ENCODE data around the gene CPNE6.

The CPNE6 gene

GRCh38 chr14:24082411-24083080 is 11.2 kb downstream of the CPNE6 start:
- Histone ChIP-seq H3K4me2 (ENCODE audit: low read length) (no peak overlapping the region), H3K9me3 (replicated peaks; ENCODE audit: low read length) (no peaks in the 10 kb centered on the region), H3K27me3 (ENCODE audit: control insufficient read depth, insufficient read depth, low read length) (peaks cover 67% of the 10 kb centered on the region), H3K36me3 (ENCODE audit: insufficient read depth, low read length) (no peaks in the 10 kb centered on the region), H3K4me3 (ENCODE audit: low read length) (no peak overlapping the region), H3K4me1 (ENCODE audit: control insufficient read depth, insufficient read depth, low read length) (peaks cover 9% of the 10 kb centered on the region), H3K9ac (ENCODE audit: low read depth, low read length) (no peak overlapping the region)

GRCh38 chr14:24083462-24083861 is 12.1 kb downstream of the CPNE6 start:
- Histone ChIP-seq H3K36me3 (ENCODE audit: insufficient read depth, low read length) (no peaks in the 10 kb centered on the region), H3K4me3 (ENCODE audit: low read length) (no peak overlapping the region), H3K27me3 (ENCODE audit: control insufficient read depth, insufficient read depth, low read length) (peaks cover 58% of the 10 kb centered on the region), H3K4me1 (ENCODE audit: control insufficient read depth, insufficient read depth, low read length) (peaks cover 9% of the 10 kb centered on the region), H3K4me2 (ENCODE audit: low read length) (no peak overlapping the region), H3K9ac (ENCODE audit: low read depth, low read length) (no peak overlapping the region), H3K9me3 (replicated peaks; ENCODE audit: low read length) (no peaks in the 10 kb centered on the region)

DNA sequence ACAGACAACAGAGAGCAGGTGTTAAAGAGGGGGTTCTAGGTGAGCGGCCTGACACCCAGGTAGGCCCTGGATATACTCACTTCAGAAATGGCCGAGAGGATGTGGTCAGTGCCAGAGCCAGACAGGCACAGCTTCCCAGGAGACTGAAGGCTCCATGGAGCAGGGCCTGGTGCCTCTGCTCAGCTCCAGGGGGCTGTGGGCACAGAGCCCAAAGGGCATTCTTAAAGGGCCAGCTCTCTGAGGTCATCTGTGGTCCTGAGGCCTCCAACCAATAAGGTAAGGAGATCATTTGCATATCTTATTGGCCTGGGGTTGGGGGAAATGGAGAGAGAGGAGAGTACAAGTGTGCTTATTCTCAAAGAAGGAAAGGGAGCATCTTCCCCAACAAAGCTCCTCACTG is 13.1 kb downstream of the CPNE6 start:
- Histone ChIP-seq H3K36me3 (ENCODE audit: insufficient read depth, low read length) (no peaks in the 10 kb centered on the region), H3K9ac (ENCODE audit: low read depth, low read length) (no peak overlapping the region), H3K9me3 (replicated peaks; ENCODE audit: low read length) (no peaks in the 10 kb centered on the region), H3K4me3 (ENCODE audit: low read length) (no peak overlapping the region), H3K4me2 (ENCODE audit: low read length) (no peak overlapping the region), H3K4me1 (ENCODE audit: control insufficient read depth, insufficient read depth, low read length) (peaks cover 9% of the 10 kb centered on the region), H3K27me3 (ENCODE audit: control insufficient read depth, insufficient read depth, low read length) (peaks cover 51% of the 10 kb centered on the region)

GRCh38 chr14:24085215-24085614 is 13.9 kb downstream of the CPNE6 start:
- H3K4me2 ChIP-seq (ENCODE audit: low read length) = no peak overlapping the region
- H3K27me3 ChIP-seq (ENCODE audit: control insufficient read depth, insufficient read depth, low read length) = peaks cover 43% of the 10 kb centered on the region

DNA sequence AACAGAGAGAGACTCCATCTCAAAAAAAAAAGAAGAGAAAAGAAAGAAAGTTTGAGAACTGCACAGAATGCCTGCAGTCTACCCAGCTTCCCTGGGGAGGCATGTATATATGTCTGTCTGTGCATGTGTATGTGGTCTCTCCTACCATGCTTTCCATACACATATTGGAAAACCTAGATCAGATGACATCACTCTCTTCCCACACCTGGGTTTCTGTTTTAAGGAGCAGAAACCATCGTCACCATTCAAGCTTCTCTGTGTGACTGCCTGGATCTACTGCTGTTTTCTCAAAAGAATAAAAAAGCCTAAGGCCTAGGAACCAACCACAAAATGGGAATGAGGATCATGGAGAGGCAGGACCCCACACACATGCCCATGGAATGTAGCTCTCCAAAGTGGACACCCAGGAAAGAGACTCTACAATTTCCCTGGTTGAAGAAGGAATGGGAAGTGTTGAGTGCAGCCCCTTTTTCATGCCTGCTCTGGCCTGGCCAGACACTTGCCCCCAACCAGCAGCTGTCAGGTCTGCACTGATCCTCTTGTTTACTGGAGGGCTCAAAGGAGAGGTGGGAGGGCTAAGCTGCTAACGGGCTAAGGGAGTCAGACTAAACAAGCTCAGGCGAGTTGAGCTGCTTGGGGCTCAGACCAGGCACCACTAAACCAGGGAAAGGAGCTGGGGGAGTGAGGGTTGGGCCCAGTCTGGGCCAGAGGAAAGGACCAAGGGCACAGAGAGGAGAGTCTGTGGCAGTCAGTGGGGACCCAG is 15.0 kb downstream of the CPNE6 start:
- no peak overlapping the region for H3K4me3 ChIP-seq (ENCODE audit: low read length)
- no peak overlapping the region for H3K4me2 ChIP-seq (ENCODE audit: low read length)
- H3K27me3 ChIP-seq (ENCODE audit: control insufficient read depth, insufficient read depth, low read length) = peaks cover 32% of the 10 kb centered on the region
- no peaks in the 10 kb centered on the region for H3K36me3 ChIP-seq (ENCODE audit: insufficient read depth, low read length)
- peaks cover 2% of the 10 kb centered on the region for H3K4me1 ChIP-seq (ENCODE audit: control insufficient read depth, insufficient read depth, low read length)
- H3K9me3 ChIP-seq (replicated peaks; ENCODE audit: low read length) = no peaks in the 10 kb centered on the region
- H3K9ac ChIP-seq (ENCODE audit: low read depth, low read length) = no peak overlapping the region

More at GRCh38 chr14:24085215-24085614, 13.9 kb downstream of the CPNE6 start:
- H3K9me3 ChIP-seq (replicated peaks; ENCODE audit: low read length) = no peaks in the 10 kb centered on the region
- no peak overlapping the region for H3K9ac ChIP-seq (ENCODE audit: low read depth, low read length)
- H3K4me1 ChIP-seq (ENCODE audit: control insufficient read depth, insufficient read depth, low read length) = peaks cover 9% of the 10 kb centered on the region
- no peaks in the 10 kb centered on the region for H3K36me3 ChIP-seq (ENCODE audit: insufficient read depth, low read length)
- H3K4me3 ChIP-seq (ENCODE audit: low read length) = no peak overlapping the region

DNA sequence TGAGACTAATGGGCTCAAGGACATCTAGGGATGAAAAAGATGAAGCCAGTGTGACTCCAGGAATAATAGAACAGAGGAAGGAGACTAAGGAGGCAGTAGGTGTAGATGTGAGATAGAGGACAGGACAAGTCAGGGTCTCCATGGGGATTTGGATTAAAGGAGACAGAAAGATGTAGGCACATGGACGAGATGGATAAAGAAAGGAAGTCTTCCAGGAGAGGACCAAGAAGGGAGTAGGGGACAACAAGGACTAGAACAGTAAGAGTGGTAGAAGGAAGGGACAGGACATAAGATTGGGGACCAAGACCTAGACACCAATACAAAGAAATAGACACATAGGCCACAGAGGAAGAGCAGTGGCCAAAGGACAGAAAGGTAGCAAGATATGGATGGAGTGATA is 15.6 kb downstream of the CPNE6 start:
- Histone ChIP-seq H3K36me3 (ENCODE audit: insufficient read depth, low read length) (no peaks in the 10 kb centered on the region), H3K4me3 (ENCODE audit: low read length) (no peak overlapping the region), H3K9me3 (replicated peaks; ENCODE audit: low read length) (no peaks in the 10 kb centered on the region), H3K9ac (ENCODE audit: low read depth, low read length) (no peak overlapping the region), H3K4me1 (ENCODE audit: control insufficient read depth, insufficient read depth, low read length) (no peaks in the 10 kb centered on the region), H3K27me3 (ENCODE audit: control insufficient read depth, insufficient read depth, low read length) (peaks cover 27% of the 10 kb centered on the region), H3K4me2 (ENCODE audit: low read length) (no peak overlapping the region)

GRCh38 chr14:24088095-24088494 is 16.7 kb downstream of the CPNE6 start:
- Histone ChIP-seq H3K4me1 (ENCODE audit: control insufficient read depth, insufficient read depth, low read length) (no peaks in the 10 kb centered on the region), H3K36me3 (ENCODE audit: insufficient read depth, low read length) (no peaks in the 10 kb centered on the region), H3K4me2 (ENCODE audit: low read length) (no peak overlapping the region), H3K27me3 (ENCODE audit: control insufficient read depth, insufficient read depth, low read length) (peaks cover 16% of the 10 kb centered on the region), H3K4me3 (ENCODE audit: low read length) (no peak overlapping the region), H3K9ac (ENCODE audit: low read depth, low read length) (no peak overlapping the region), H3K9me3 (replicated peaks; ENCODE audit: low read length) (no peaks in the 10 kb centered on the region)

GRCh38 chr14:24089890-24090289 is 18.5 kb downstream of the CPNE6 start:
- H3K9ac ChIP-seq (ENCODE audit: low read depth, low read length) = no peak overlapping the region
- no peaks in the 10 kb centered on the region for H3K36me3 ChIP-seq (ENCODE audit: insufficient read depth, low read length)
- H3K4me2 ChIP-seq (ENCODE audit: low read length) = no peak overlapping the region
- H3K4me3 ChIP-seq (ENCODE audit: low read length) = no peak overlapping the region
- H3K9me3 ChIP-seq (replicated peaks; ENCODE audit: low read length) = no peaks in the 10 kb centered on the region
- H3K27me3 ChIP-seq (ENCODE audit: control insufficient read depth, insufficient read depth, low read length) = no peaks in the 10 kb centered on the region
- peaks cover 6% of the 10 kb centered on the region for H3K4me1 ChIP-seq (ENCODE audit: control insufficient read depth, insufficient read depth, low read length)

- Histone ChIP-seq H3K36me3 (ENCODE audit: insufficient read depth, low read length) (no peaks in the 10 kb centered on the region), H3K4me1 (ENCODE audit: control insufficient read depth, insufficient read depth, low read length) (peaks cover 16% of the 10 kb centered on the region), H3K9ac (ENCODE audit: low read depth, low read length) (no peak overlapping the region), H3K4me3 (ENCODE audit: low read length) (no peak overlapping the region), H3K4me2 (ENCODE audit: low read length) (no peak overlapping the region), H3K9me3 (replicated peaks; ENCODE audit: low read length) (no peaks in the 10 kb centered on the region), H3K27me3 (ENCODE audit: control insufficient read depth, insufficient read depth, low read length) (no peaks in the 10 kb centered on the region)
Observed at GRCh38 chr14:24092110-24092504, 20.7 kb downstream of the CPNE6 start.

GRCh38 chr14:24092505-24093206 is 21.3 kb downstream of the CPNE6 start:
- no peaks in the 10 kb centered on the region for H3K27me3 ChIP-seq (ENCODE audit: control insufficient read depth, insufficient read depth, low read length)
- no peak overlapping the region for H3K9ac ChIP-seq (ENCODE audit: low read depth, low read length)
- no peak overlapping the region for H3K4me3 ChIP-seq (ENCODE audit: low read length)
- H3K4me1 ChIP-seq (ENCODE audit: control insufficient read depth, insufficient read depth, low read length) = peaks cover 16% of the 10 kb centered on the region
- H3K9me3 ChIP-seq (replicated peaks; ENCODE audit: low read length) = no peaks in the 10 kb centered on the region
- H3K36me3 ChIP-seq (ENCODE audit: insufficient read depth, low read length) = no peaks in the 10 kb centered on the region
- H3K4me2 ChIP-seq (ENCODE audit: low read length) = no peak overlapping the region

DNA sequence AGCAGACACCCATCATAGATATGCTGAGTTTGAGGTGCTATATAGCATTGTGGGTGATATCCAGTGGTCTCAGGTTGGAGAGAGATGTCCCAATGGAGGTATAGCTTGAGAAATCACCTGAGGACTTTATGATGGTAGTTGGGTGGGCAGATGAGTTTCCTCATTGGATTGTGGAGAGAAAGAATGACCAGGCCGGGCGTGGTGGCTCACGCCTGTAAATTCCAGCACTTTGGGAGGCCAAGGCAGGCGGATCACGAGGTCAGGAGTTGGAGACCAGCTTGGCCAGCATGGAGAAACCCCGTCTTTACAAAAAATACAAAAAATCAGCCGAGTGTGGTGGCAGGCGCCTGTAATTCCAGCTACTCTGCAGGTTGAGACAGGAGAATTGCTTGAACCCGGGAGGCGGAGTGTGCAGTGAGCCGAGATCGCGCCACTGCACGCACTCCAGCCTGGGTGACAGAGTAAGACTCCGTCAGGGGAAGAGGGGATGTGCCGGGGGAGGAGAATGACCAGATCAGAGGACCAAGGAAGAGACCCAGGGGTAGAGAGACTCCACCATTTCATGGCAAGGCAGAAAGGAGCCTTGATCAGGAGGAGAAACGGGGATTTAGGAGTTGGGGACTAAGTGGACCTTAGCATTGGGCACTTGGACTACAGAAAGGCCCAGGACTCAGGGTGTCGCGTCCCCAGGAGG is 22.0 kb downstream of the CPNE6 start:
- no peaks in the 10 kb centered on the region for H3K36me3 ChIP-seq (ENCODE audit: insufficient read depth, low read length)
- H3K9me3 ChIP-seq (replicated peaks; ENCODE audit: low read length) = no peaks in the 10 kb centered on the region
- H3K27me3 ChIP-seq (ENCODE audit: control insufficient read depth, insufficient read depth, low read length) = no peaks in the 10 kb centered on the region
- H3K4me3 ChIP-seq (ENCODE audit: low read length) = peak overlapping the region; percentile 98
- peak overlapping the region; percentile 100 for H3K4me2 ChIP-seq (ENCODE audit: low read length)
- peak overlapping the region; percentile 88 for H3K9ac ChIP-seq (ENCODE audit: low read depth, low read length)
- H3K4me1 ChIP-seq (ENCODE audit: control insufficient read depth, insufficient read depth, low read length) = peaks cover 16% of the 10 kb centered on the region

Measured in skeletal muscle satellite cell (primary cell).